NB4 (cell line): ENCODE results near the gene UNC45A.
"Not testable (repeated sequence)": the region's sequence is repeated elsewhere in the genome, so short reads cannot be mapped to it uniquely, and the experiment has no call there.

Experiments
- DNase-seq: peaks from one replicate; pipeline ENCODE4 v3.0.0; 2010; ENCODE audit warnings: low read depth
- H3K4me3 ChIP-seq: one replicate; pipeline ENCODE4 v1.5.1; 2011; ENCODE audit warnings: mild to moderate bottlenecking, low read depth, low read length, moderate library complexity
- MYC ChIP-seq: IDR thresholded peaks from 2 replicates; pipeline ENCODE4 v1.6.1; 2011; ENCODE audit warnings: low read depth, low read length
- POLR2A ChIP-seq: IDR thresholded peaks from 2 replicates; pipeline ENCODE4 v1.6.1; 2011; ENCODE audit warnings: mild to moderate bottlenecking; ENCODE audit not compliant: insufficient read length; ENCODE audit errors: extremely low read depth
- TF ChIP-seq, protein P1 (sequence below): IDR thresholded peaks from one replicate; pipeline ENCODE4 v1.5.1; 2012; ENCODE audit warnings: low read depth, low read length
- TF ChIP-seq, protein P2 (sequence below): IDR thresholded peaks from 2 replicates; pipeline ENCODE4 v1.6.1; 2011; ENCODE audit warnings: low read depth, low read length

UNC45A gene

DNA sequence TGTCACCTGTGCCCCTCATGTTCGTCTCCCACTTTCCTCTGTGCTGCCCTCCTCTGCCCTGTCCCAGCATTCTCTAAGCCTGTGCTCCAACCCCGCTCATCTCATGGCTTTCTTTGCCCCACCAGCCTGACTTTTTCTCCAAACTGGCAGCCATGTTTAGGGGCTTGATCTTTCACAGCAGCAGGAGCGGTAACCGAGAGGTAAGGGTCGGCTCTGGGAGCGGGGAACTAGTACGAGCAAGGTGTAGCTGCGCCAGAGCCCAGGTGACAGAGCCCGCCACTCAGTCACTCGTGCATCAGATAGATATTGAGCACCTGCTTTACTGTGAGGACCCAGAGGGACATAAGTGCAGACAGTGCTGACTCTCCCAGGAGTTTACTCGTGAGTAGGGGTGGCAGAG lies 18.6 kb upstream of the UNC45A start:
- TF ChIP-seq MYC, result no peak
- TF ChIP-seq POLR2A, result no peak
- TF ChIP-seq, protein P1, sequence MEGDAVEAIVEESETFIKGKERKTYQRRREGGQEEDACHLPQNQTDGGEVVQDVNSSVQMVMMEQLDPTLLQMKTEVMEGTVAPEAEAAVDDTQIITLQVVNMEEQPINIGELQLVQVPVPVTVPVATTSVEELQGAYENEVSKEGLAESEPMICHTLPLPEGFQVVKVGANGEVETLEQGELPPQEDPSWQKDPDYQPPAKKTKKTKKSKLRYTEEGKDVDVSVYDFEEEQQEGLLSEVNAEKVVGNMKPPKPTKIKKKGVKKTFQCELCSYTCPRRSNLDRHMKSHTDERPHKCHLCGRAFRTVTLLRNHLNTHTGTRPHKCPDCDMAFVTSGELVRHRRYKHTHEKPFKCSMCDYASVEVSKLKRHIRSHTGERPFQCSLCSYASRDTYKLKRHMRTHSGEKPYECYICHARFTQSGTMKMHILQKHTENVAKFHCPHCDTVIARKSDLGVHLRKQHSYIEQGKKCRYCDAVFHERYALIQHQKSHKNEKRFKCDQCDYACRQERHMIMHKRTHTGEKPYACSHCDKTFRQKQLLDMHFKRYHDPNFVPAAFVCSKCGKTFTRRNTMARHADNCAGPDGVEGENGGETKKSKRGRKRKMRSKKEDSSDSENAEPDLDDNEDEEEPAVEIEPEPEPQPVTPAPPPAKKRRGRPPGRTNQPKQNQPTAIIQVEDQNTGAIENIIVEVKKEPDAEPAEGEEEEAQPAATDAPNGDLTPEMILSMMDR, result no peak
- TF ChIP-seq, protein P2, sequence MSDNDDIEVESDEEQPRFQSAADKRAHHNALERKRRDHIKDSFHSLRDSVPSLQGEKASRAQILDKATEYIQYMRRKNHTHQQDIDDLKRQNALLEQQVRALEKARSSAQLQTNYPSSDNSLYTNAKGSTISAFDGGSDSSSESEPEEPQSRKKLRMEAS, result no peak
- no peak overlapping the region for H3K4me3 ChIP-seq
- DNase-seq, result no peak

DNA sequence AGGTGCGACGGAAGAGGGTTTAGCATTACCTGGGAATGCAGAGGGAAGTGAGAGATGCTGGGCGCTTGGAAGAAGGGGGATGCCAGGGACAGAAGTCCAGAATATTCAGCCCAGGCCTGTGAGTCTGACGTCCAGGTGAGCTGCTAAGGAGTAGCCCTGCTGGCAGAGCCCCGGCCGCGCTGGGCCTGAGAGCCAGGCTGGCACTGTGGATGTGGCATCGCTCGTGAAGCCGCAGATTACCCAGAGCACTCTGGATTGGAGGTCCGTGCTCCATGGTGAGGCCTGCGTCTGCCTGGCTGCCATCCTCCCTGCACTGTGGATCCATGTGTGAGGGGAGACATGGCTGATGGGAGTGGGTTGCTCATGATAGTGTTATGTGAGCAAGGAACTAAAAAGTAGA lies 17.5 kb upstream of the UNC45A start:
- H3K4me3 ChIP-seq, result no peak overlapping the region
- no peak for DNase-seq
- TF ChIP-seq, protein P1, result no peak
- TF ChIP-seq MYC, result no peak

DNA sequence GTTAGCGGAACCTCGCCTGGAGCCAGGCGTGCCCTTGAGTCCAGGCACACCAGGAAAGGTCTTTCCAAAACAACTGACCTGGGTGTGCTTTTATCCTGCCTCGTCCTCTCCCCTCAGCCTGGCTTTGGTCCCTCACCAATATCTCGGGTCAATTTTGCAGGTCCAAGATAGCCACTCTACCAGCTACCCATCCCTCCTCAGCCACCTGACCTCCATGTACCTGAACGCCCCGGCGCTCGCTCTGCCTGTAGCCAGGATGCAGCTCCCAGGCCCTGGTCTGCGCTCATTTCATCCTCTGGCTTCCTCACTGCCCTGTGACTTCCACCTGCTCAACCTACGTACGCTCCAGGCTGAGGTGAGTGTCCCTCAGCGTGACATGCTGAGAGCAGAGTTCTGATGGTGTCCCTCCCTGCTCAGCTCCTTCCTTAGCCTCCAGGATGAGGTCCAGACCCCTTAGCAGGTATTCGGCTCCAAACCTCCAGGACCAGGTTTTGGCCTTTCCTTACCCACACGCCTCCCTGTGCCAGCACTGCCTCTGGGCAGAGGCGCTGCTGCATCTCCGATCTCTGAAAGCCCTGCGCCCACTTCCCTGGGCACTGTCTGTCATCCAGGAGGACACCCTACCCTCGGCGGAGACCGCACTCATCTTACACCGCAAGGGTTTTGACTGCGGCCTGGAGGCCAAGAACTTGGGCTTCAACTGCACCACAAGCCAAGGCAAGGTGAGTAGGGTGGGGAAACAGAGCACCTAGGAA lies 16.9 kb upstream of the UNC45A start:
- DNase-seq, result no peak
- H3K4me3 ChIP-seq, result no peak overlapping the region
- TF ChIP-seq, protein P1, result no peak
- no peak for TF ChIP-seq MYC
- TF ChIP-seq, protein P2, result no peak
- TF ChIP-seq POLR2A, result no peak

DNA sequence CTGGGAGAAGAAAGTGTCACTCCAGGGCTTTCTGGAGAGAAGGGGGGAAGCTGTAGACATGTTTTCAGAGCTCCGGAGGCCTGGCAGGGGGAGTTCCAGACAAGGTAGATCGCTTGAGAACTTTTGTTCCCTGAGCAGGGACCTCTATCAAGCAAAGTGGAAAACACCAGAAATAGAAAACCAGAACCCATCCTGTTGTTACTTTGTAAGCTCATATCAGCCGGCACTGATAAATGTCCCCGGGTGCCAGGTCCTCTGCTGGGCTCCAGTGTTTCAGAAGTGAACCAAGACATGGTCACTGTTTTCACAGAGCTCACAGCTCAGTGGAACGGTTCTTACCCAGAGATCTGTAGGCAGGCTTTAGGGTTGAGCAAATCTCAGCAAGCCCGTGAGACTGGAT lies 16.2 kb upstream of the UNC45A start:
- no peak overlapping the region for H3K4me3 ChIP-seq
- no peak for DNase-seq
- TF ChIP-seq, protein P2, result no peak
- TF ChIP-seq MYC, result no peak
- TF ChIP-seq, protein P1, result no peak

DNA sequence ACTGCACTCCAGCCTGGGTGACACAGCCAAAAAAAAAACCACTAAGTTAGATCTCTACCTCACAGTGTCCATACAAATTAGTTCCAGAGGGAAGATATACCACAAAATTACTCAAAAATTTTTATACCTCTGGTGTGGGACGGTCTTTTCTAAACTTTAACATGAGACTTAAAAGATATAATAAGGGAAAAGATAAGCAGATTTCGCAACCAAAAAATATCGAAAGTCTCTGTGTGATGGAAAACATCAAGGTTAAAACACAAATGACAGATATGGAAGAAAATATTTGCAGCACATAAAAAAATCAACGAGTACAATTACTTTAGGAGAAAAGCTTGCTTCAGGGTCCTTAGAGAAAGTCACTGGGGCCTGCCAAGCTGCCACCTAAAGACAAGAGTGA lies 13.2 kb upstream of the UNC45A start:
- no peak overlapping the region for H3K4me3 ChIP-seq
- TF ChIP-seq MYC (no peak), POLR2A (no peak)
- TF ChIP-seq, protein P1, result no peak
- TF ChIP-seq, protein P2, result no peak
- no peak for DNase-seq

DNA sequence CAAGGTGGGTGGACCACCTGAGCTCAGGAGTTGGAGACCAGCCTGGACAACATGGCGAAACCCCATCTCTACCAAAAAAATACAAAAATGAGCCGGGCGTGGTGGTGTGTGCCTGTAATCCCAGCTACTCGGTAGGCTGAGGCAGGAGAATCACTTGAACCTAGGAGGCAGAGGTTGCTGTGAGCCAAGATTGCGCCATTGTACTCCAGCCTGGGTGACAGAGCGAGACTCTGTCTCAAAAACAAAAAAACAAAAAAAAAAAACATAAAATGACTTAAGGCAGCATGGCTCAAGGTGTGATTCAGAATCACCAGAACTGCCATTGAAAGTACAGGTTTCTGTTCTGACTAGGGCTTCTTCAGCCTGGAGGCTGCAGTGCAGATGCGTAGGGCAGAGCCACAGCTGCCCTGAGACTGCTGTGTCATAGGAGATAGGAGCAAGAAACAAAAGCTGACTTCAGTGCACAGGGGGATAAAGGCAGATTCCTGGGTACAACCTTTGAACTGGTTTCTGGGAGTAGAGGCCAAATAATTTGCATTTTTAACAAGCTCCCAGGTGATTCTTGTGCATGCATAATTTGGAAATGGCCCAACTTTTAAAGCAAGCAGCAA lies 12.3 kb upstream of the UNC45A start:
- H3K4me3 ChIP-seq, DNase-seq: not testable (repeated sequence)
